GM19351 (cell line): Measurements from ENCODE around the gene SORT1.
"Not testable (repeated sequence)": the region's sequence is repeated elsewhere in the genome, so short reads cannot be mapped to it uniquely, and the experiment has no call there.

Experiments
- ATAC-seq: cut with Tn5 transposase; IDR thresholded peaks from one replicate; pipeline ENCODE4 v1.9.1; 2021; ENCODE audit warnings: mild to moderate bottlenecking, moderate library complexity; ENCODE audit not compliant: unreplicated experiment

The SORT1 gene

DNA sequence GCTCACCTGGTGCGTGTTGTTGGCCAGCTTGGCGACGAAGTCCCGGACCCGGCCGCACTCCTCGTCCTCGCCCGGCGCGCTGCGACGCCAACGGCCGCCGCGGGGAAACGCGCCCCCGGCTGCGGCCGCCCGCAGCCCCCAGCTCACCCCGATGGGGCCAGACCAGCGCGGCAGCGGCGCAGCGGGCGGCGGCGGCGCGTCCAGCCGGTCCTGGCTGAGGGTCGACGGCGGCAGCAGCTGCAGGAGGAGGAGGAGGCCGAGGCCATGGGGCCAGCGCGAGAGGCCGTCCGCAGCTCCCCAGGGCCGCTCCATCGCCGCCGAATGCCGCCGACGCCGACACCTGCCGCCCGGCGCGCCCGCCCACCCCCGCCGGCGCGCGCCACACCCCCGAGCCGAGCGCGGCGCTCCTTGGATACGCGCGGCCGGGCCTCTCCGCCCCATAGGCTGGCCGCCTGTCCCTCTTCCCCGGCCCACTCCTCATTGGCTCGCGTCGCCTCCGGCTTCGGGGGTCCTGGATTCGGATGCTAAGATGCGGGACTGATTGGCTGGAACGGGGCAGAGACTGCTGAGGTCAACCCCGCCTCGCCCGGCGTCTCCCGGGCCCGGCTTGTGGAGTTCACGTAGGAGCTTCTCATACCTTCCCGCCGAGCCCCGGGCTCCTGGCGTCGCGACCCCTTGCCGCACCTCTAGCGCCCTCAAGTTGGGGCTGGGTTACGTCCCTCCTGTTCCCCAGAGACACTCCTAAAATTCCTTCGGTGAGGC, at the start of gene SORT1:
Gene SORT1, minus strand, starts transcription at position 338 of the 762 bp plus-strand sequence. Its CDS starts 26 bp downstream, at position 312.
- ATAC-seq = peak; percentile 88

DNA sequence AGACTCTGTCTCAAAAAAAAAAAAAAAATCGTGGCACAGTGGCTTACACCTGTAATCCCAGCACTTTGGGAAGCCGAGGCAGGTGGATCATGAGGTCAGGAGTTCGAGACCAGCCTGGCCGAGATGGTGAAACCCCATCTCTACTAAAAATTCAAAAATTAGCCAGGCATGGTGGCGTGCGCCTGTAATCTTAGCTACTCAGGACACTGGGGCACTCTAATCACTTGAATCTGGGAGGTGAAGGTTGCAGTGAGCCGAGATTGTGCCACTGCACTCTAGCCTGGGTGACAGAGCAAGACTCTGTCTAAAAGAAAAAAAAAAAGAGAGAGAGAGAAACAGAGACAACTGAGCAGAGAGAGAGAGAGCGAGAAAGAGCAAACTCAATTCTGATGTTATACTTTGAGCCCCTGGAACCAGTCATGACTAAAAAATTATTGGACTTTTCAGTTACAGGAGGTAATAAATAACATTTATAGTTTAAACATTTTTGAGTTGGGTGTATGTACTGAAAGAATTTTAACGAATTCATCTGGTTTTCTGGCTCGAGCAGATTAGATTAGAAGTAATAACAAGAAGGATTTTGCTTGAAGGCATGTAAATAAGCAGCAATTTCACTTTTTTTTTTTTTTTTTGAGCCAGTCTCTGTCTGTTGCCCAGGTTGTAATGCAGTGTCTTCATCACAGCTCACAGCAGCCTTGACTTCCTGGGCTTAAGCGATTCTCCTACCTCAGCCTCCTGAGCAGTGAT, 48.4 kb upstream of the SORT1 start:
- ATAC-seq = not testable (repeated sequence)

DNA sequence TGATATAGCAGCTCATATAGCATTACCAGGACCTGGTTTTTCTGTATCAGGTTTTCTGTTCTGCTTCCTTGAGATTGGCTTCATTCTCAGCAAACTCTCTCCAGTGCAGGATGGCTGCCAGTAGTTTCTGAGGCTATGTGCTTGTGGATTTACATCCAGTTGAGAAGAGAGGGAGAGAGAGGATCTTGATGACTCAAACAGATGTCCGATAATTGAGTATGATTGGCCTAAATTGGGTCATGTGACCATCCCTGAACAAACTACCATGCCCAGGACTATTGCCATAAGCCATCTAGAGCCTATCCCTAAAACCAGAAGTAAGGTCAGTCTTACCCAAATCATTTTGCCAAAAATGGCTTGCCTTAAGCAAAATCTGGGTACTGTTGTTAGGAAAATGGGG, 46.6 kb upstream of the SORT1 start:
- no peak for ATAC-seq

DNA sequence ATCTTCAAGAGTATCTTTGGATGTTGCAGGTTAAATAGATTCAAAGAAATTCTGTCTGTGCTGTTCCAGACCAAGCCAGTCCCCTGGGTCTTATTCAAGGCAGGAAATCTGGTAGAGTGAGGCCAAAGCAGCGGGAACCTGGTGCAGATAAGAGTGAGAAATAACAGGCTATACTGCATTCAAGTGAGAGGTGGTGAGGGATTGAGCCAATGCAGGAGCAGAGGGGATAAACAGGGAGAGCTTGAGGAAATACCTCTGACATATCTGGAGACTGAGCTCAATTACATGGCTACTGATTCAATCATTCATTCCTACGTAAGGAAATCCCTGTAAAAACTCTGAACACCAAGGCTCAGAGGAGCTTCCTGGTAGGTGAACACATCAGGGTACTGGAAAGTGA, 45.8 kb upstream of the SORT1 start:
- ATAC-seq = no peak

DNA sequence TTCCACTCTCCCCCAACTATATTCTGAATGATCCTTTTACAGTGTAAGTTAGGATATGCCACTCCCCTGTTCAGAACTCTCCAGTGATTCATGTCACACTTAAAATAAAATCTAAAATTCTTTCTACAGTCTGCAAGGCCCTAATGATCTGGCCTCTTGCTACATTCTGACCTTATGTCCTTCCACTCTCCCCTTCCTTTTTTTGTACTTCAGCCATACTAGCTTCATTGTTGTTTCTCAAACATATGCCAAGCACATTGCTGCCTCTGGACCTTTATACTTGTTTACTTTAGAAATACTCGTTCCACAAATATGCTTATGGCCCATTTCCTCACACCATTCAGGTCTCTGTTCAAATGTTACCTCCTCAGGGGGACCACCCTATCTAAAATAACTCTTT, 43.4 kb upstream of the SORT1 start:
- no peak for ATAC-seq

DNA sequence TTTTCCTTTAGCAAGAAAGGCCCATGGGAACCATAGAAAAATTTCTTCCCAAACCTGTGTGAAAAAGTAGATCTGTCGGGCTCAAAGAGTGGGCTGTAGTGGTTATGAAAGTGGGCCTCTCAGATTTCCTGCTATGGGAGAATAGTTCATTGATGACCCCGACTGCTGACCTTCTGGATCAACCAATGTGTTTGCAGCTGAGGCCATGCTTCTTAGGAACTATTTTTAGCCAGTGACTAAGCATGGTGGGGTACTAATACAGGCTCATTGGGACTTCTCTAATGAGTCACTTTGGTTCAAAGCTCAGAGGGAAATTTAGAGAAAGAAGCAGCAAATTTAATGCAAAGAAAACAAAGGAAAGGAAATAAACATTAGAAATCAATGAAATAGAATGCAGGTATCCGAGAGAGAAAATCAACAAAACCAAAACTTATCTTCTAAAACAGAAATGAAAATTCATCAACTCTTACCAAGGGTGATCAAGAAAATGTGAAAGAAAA, 41.1 kb upstream of the SORT1 start:
- ATAC-seq = peak; percentile 56

DNA sequence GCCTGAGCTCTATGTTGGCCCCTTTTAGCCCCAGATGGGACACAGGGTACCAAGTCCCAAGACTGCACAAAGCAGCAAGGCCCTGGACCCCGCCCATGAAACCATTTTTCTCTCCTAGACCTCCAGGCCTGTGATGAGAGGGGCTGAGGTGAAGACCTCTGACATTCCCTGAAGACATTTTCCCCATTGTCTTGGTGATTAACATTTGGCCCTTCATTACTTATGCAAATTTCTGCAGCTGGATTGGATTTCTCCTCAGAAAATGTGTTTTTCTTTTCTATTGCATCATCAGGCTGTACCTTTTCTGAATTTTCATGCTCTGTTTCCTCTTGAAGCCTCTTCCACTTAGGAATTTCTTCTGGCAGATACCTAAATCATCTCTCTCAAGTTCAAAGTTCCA, 36.8 kb upstream of the SORT1 start:
- ATAC-seq = no peak

DNA sequence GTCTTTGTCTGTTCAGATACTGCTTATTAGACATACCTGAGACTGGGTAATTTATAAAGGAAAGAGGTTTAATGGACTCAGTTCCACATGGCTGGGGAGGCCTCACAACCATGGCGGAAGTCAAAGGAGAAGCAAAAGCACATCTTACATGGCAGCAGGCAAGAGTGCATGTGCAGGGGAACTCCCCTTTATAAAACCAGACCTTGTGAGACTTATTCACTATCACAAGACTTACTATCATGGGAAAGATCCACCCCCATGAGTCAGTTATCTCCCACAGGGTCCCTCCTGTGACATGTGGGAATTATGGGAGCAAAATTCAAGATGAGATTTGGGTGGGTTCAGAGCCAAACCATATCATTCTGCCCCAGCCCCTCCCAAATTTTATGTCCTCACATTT, 35.6 kb upstream of the SORT1 start:
- ATAC-seq = no peak

DNA sequence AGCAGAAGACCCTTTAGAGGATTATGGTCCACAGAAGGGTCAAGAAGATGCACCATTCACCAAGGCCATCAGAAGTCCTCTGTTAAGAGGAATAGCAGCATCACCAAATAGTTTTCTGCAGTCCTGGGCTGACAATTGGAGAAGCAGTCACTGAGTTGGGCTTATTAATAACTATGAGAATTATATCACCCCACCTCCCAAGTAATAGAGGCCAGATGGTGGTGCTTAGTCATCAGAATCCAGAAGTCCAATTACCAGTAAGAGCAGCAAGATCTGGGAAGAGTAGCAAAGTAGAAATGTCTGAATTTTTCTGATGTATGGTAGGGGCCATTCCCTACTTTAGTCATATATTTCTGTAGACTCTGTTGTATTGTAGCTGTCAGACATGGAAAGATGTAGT, 34.6 kb upstream of the SORT1 start:
- ATAC-seq = no peak

DNA sequence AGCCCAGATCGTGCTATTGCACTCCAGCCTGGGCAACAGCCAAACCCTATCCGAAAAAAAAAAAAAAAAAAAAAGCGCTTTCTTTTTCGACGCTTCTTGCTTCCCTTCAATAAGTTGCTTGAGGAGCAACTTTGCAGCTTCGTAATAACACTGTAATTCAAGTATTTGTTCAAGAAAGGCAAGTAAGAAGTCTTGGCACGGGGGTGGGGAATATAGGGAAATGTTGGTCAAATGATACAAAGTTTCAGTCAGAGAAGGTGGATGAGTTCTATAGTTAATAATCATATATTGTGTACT, 29.4 kb upstream of the SORT1 start:
- ATAC-seq = no peak

DNA sequence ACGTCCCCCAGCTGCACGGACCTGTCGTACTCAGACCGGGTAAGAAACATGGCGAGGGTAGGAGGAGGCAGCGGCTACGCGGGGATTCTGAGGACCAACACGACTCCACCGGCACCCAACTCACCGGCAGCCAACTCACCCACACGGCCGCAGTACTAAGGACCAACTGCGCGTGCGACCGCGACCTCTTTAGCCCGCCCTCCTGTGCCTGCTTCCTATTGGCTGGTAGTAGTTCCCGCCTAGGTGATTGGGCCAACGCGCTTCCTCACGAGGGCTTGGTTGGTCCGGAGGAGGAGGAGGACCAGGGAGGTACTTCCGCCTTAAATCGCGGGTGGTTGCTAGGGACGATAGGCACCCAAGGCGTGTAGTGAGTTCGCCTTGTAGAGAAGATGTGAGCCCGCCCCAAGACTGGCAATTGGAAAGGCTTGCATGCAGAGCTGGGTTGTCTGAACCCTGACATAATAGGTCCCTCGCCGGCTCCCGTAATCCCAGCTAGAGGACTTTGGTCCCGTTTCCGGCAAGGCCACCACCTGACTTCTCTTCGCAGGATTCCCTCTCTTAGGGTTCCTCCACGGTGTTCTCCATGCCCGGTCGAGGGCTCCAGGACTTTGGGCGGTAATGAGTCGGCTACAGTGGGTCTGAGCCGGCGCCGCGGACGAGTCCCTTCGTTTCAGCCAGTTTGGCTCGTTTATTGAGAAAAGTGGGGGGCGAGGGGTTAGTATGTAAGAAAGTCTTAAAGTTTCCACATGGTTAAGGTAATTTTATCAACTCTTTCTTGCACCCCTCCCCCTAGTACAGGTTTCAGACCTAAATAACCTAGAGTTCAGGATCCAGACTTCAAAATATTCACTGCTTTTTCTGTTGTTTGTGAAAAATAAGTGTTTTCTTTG, 28.8 kb upstream of the SORT1 start, which contains the start of gene PSMA5:
Gene PSMA5, minus strand, starts transcription at position 168 of the 890 bp plus-strand sequence. Its CDS starts 118 bp downstream, at position 50.
- peak; percentile 94 for ATAC-seq

DNA sequence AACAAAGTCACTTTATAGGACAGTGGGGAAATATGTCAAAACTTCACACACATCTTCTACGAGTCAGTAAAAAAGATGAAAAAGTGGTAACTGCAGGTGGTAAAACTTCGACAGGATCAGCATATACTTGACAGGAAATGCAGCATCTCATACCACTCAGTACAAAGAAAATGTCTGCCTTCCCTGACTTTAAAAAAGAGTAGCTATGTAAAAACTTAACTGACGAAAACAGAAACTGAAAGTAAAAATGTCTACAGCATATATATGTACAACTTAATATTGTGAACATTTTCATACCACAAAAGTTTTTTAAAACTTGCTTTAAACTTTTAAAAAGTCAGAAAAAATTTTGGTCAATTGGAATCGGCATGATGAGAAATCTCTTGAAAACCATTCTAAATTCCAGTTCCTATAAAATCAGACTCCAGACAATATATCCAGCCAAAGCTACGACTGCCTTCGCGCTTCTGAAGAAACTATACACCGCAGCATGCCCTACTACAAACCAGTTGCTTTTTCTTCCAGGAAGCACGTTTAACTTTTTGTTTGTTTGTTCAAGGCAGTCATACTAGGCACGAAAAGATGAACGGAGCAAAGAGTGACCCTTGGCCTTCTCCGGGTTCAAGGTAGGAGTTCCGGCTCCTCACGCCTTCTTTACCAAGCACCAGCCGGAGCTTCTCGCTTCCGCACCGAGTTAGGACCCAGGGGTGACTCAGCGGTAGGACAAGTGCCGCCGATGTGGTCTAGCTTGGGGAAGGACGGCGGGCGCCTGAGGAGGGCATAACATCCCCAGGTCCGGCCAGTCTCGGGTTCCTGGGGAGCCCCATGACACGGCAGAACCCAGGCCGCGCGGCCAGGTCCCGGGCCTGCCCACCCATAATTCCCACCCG, 27.9 kb upstream of the SORT1 start:
- peak; percentile 19 for ATAC-seq

DNA sequence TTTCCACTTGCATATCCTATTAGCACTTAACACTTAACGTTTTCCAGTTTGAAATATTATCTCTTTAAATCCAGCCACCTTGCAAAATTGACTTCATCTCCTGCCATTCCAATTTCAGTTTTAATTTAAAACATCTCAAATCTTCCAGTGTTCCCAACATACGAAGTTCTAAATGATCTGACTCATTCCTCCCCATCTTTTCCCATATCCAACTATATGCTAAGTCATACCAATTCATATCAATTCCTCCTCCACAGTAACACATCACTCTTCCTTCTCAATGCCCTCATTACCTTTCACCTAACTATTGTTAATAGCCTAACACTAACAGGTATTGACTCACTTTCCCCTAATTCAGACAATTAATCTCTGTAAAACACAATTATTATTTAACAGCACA, 25.8 kb upstream of the SORT1 start:
- no peak for ATAC-seq

DNA sequence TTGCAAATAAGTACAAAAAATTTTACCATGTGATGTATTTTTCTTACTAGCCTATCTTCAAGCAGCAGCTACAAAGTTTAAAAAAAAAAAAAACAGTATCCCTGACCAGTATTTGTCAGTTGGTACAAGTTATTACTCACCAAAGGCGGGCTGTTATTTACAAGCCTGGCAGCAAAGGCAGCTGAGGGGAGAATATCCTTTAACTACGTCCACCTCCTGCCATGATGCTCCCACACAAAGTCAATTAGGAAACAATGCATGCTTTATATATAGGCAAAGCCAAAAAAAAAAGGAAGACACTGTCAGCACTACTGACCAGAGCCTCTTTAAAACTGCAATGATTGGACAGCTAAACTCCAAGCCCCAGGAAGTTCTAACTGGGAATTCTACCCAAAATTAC, 14.8 kb upstream of the SORT1 start:
- ATAC-seq = no peak

DNA sequence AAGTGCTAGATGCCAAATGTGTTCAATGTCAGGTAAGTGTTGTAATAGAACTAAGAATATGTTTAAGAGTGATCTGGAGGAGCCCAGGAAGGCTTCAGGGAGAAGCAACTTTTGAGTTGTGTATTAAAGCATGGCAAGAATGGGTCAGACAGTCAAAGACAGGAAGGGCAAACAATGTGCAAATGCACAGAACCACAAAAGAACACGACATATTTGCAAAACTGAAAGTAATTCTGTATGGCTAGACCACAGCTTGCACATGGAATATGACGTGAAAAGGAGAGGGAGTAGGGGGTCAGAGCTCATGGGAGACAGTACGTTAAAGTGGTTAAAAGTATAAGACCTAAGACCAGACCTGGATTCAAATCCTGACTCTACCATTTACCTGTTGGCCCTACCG, 7.1 kb upstream of the SORT1 start:
- no peak for ATAC-seq

DNA sequence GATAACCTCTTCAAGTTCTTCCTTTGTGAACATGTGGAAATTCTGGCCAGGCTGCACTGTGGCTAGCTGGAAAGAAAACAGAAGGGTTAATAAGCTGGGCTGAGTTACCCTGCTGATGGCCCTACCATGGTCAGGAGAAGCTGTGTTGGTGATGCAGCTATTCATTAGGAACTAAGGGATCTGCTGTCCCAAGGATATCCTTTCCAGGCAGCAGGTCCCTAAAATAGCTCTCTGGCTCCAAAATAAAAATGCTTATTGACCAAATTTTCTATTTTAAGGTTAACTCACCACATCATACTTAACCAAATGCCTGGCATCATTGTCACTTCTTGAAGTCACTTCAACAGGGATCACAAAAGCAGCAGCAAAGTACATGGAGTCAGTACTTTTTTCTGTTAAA, 4.3 kb upstream of the SORT1 start:
- no peak for ATAC-seq

DNA sequence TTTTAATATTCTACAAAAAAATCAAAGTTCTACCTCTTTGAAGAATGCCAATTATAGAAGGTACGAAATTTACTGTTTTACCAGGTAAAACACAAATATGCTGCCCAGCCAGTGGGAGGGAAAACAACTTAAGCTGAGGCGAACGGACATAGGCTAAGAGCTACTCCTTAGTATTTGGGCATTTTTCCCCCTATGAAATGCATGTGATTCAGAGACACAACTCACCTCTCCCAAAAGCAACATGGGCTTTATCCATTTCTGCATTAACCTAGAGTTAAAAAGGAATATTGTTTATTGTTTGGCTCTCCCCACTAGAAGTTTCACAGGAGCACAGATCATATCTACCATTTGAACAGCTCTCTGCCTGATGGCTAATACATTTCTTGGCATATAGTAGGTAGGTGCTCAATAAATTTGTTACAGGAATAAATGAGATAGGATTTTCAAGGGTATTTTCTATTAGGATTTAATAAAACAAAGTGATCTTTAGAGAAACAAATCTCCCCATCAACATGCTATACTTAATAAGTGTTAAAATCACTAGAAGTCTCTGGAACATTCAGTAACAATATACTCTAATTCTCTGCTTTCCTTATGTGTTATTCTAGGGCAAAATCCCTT, 2.4 kb upstream of the SORT1 start:
- no peak for ATAC-seq

DNA sequence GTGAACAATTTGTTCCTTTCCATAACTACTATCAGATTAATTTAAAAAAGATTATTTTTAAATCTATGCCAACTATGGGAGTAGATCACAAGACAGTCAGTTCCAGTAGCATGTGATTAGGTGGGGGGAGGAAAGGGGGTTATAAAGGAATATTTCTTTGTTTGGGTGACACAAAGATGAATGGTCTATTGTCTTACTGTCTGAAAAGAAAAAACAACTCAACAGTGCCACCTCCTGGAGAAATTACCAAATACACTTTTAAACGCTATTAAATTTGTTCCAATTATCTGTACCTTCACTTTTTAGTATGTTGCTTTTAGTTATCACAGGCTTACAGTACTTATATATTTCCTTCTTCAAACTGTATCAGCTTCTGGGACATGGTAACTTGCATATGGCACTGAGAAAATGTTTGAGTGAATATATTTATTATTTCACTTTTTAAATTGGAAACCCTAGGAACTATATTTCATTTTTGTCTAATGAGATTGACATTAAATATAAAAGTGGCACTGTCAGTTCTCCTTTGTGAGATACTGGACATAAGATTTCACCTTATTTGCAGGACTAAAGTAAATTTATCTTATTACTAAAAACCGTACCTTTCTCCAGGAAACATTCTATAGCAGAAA, 1.7 kb upstream of the SORT1 start:
- no peak for ATAC-seq
